Thyroid gland (tissue), 4 donors: ENCODE results near the gene TCP11.

ENCODE experiments used
- POLR2A ChIP-seq, 2 donors: fragments of 450-650 bp; IDR thresholded peaks; one replicate each; pipeline ENCODE4 v1.6.1; 2017; ENCODE audit warnings: antibody characterized with exemption in 2 of 2, mild to moderate bottlenecking in 2 of 2, moderate library complexity in 1 of 2
- TF ChIP-seq, protein P1 (sequence below), 6 experiments: fragments of 200-600 bp in 3 of 6; fragments of 450-650 bp in 3 of 6; sonication (generic) in 3 of 6; IDR thresholded peaks; one replicate each; pipeline ENCODE4 v1.5.1; 2016 to 2019; ENCODE audit warnings: antibody characterized with exemption in 6 of 6, mild to moderate bottlenecking in 2 of 6, inconsistent platforms in 1 of 6, moderate library complexity in 1 of 6

DNA sequence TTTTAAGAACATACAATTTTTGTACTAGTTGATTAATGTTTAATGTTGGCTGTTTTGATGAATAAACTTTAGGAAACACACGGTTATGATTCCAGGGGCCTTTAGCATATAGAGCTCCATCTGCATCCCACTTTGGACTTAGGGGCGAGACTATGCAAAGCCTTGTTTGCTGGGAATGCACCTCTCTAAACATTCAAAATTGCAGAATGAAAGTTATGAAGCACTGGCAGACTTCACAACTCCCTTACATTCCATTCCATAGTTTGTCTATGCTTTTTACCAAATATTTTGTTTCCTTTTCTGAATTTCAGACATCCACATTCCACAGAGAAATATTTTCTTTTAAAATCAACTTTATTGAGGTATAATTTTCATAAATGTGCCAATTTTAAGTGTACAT is 10.3 kb upstream of the TCP11 start:
- TF ChIP-seq, protein P1, sequence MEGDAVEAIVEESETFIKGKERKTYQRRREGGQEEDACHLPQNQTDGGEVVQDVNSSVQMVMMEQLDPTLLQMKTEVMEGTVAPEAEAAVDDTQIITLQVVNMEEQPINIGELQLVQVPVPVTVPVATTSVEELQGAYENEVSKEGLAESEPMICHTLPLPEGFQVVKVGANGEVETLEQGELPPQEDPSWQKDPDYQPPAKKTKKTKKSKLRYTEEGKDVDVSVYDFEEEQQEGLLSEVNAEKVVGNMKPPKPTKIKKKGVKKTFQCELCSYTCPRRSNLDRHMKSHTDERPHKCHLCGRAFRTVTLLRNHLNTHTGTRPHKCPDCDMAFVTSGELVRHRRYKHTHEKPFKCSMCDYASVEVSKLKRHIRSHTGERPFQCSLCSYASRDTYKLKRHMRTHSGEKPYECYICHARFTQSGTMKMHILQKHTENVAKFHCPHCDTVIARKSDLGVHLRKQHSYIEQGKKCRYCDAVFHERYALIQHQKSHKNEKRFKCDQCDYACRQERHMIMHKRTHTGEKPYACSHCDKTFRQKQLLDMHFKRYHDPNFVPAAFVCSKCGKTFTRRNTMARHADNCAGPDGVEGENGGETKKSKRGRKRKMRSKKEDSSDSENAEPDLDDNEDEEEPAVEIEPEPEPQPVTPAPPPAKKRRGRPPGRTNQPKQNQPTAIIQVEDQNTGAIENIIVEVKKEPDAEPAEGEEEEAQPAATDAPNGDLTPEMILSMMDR (IDR thresholded peaks at IDR 0.05): no peak
- no peak for TF ChIP-seq POLR2A (IDR thresholded peaks at IDR 0.05)
